ENCODE data around the gene KCNT1. TPM values are rescaled to one million over a fixed set of nuclear protein-coding genes. Genes with fewer than 3 reads are reported as not detected.

Gene KCNT1
- total RNA-seq (2021) (0.31 TPM in 1 of 2 replicates, not detected in the other), Bru-seq, nascent RNA (percentile 3 among the genes with signal in this experiment), BruChase-seq, experiment 1, labeled RNA remaining after a 2-hour chase (percentile 1 among the genes with signal in this experiment), BruChase-seq, experiment 2, labeled RNA remaining after a 6-hour chase (percentile 7 among the genes with signal in this experiment)
- long read RNA-seq = 0 reads

DNA sequence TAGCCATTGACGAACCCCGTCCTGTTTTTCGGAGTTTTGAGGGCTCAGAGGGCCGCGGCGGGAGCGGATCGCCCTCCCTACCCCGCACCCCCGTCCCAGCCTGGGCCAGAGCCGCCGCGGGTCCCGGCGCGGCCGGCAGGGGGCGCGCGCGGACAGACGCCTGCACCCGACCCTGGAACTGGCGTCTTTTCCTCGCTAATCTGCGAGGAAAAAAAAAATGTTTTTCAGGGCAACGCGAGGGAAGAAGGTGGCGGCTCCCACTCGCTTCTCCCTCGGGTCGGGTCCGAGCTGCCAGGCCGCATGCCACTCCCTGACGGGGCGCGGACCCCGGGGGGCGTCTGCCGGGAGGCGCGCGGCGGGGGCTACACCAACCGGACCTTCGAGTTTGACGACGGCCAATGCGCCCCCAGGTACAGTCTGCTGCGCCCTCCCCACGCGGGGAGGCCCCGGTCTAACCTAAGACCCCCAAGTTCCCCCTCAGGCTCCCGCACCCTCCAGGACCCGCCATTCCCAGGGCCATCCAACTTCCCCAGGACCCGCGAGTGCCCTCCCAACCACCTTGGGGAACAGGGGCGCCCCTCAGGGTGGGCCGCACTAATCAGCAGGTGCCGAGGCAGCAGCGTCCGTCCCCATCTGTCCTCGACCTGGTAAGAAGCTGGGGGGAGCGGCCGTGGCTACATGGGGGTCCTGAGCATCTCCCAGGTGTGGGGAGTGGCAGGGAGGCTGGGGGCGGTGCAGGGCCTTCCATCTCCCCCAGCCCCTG lies at the start of gene KCNT1:
KCNT1 (plus strand) TSS at position 227 of the 763 bp plus-strand sequence; CDS start at position 301, 74 bp downstream.
- peak within 1 kb of the TSS; percentile 35 for H3K4me3 ChIP-seq (ENCODE audit: low read depth, low read length, poor library complexity, severe bottlenecking)
- H3K27ac ChIP-seq (ENCODE audit: low read depth, low read length, poor library complexity, severe bottlenecking) = no peak within 1 kb of the TSS
- CTCF ChIA-PET = no interaction called here
- POLR2A ChIA-PET (ENCODE audit: low non-redundant PET) = no interaction called here
- no TSS peak for BruUV-seq (replicated peaks)
- peak; percentile 74 for DNase-seq (ENCODE audit: low spot score)
- intact Hi-C loops (cut with micrococcal nuclease; ENCODE audit: unreplicated experiment) = no loop called here
- no peaks in the 10 kb centered on the region for H3K36me3 ChIP-seq (ENCODE audit: insufficient read depth, low read length, poor library complexity, severe bottlenecking)
- TF ChIP-seq EZH2 (IDR thresholded peaks at IDR 0.05; ENCODE audit: borderline replicate concordance, low read depth, low read length, poor library complexity, severe bottlenecking) = no peak
- TF ChIP-seq, protein P1, sequence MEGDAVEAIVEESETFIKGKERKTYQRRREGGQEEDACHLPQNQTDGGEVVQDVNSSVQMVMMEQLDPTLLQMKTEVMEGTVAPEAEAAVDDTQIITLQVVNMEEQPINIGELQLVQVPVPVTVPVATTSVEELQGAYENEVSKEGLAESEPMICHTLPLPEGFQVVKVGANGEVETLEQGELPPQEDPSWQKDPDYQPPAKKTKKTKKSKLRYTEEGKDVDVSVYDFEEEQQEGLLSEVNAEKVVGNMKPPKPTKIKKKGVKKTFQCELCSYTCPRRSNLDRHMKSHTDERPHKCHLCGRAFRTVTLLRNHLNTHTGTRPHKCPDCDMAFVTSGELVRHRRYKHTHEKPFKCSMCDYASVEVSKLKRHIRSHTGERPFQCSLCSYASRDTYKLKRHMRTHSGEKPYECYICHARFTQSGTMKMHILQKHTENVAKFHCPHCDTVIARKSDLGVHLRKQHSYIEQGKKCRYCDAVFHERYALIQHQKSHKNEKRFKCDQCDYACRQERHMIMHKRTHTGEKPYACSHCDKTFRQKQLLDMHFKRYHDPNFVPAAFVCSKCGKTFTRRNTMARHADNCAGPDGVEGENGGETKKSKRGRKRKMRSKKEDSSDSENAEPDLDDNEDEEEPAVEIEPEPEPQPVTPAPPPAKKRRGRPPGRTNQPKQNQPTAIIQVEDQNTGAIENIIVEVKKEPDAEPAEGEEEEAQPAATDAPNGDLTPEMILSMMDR (conservative IDR thresholded peaks at IDR 0.05; ENCODE audit: low read depth, low read length) = peak; percentile 74
- H3K4me1 ChIP-seq (ENCODE audit: insufficient read depth, low read length, poor library complexity, severe bottlenecking) = peaks cover 5% of the 10 kb centered on the region
- no peaks in the 10 kb centered on the region for H3K9me3 ChIP-seq (ENCODE audit: low read depth, low read length, poor library complexity, severe bottlenecking)
- H3K27me3 ChIP-seq (replicated peaks; ENCODE audit: insufficient read depth, low read depth, low read length, poor library complexity) = no peaks in the 10 kb centered on the region

DNA sequence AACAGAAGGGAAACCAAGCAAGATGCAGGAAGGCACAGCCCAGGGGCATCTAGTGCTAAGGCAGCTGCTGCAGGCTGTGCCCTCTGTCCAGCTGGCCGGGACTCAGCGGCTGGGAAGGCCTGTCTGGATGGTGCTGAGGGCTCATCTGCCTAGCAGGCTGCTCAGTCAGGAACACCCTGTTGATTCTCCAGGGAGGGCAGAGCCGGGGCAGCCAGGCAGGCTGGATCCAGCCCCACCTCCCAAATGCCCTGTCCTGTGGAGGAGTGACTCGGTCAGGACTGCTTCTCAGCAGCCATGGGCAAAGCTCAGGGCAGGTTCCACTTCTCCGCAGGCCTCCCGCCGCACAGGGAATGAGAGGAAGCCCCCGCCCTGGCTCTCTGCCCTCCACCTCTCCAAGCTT lies 46.7 kb upstream of the KCNT1 start:
- POLR2A ChIA-PET (ENCODE audit: low non-redundant PET) = no interaction called here
- Histone ChIP-seq H3K9me3 (ENCODE audit: low read depth, low read length, poor library complexity, severe bottlenecking) (peaks cover 17% of the 10 kb centered on the region), H3K4me1 (ENCODE audit: insufficient read depth, low read length, poor library complexity, severe bottlenecking) (no peaks in the 10 kb centered on the region), H3K36me3 (ENCODE audit: insufficient read depth, low read length, poor library complexity, severe bottlenecking) (no peaks in the 10 kb centered on the region), H3K27ac (ENCODE audit: low read depth, low read length, poor library complexity, severe bottlenecking) (no peak overlapping the region), H3K27me3 (replicated peaks; ENCODE audit: insufficient read depth, low read depth, low read length, poor library complexity) (no peaks in the 10 kb centered on the region), H3K4me3 (ENCODE audit: low read depth, low read length, poor library complexity, severe bottlenecking) (no peak overlapping the region)
- no TSS peak for BruUV-seq (replicated peaks)
- intact Hi-C loops (cut with micrococcal nuclease; ENCODE audit: unreplicated experiment) = no loop called here
- DNase-seq (ENCODE audit: low spot score) = no peak
- TF ChIP-seq, protein P1 (conservative IDR thresholded peaks at IDR 0.05; ENCODE audit: low read depth, low read length) = no peak
- no peak for TF ChIP-seq EZH2 (IDR thresholded peaks at IDR 0.05; ENCODE audit: borderline replicate concordance, low read depth, low read length, poor library complexity, severe bottlenecking)
- CTCF ChIA-PET = no interaction called here

DNA sequence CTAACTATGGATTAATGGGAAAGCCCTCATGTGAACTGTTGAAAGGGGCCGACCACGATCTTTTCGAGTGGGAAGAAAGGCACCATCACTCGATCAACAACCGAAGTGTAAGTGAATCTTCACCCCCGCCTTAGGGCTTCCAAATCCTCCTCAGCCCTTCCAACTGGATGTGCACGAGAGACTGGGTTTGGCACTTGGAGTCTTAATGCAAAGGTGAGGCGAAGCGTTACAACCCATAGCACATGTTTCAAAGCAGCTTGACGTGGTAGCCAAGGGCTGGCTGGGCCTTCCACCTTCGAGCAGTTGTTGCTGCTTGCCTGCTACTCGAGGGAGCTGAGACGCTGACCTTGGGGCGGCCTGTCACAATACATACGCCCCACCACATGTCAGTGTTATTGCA lies 44.6 kb upstream of the KCNT1 start:
- Histone ChIP-seq H3K27me3 (replicated peaks; ENCODE audit: insufficient read depth, low read depth, low read length, poor library complexity) (no peaks in the 10 kb centered on the region), H3K9me3 (ENCODE audit: low read depth, low read length, poor library complexity, severe bottlenecking) (peaks cover 14% of the 10 kb centered on the region), H3K27ac (ENCODE audit: low read depth, low read length, poor library complexity, severe bottlenecking) (no peak overlapping the region), H3K4me1 (ENCODE audit: insufficient read depth, low read length, poor library complexity, severe bottlenecking) (no peaks in the 10 kb centered on the region), H3K4me3 (ENCODE audit: low read depth, low read length, poor library complexity, severe bottlenecking) (no peak overlapping the region), H3K36me3 (ENCODE audit: insufficient read depth, low read length, poor library complexity, severe bottlenecking) (no peaks in the 10 kb centered on the region)
- ChIA-PET POLR2A (ENCODE audit: low non-redundant PET) (no interaction called here), CTCF (no interaction called here)
- intact Hi-C loops (cut with micrococcal nuclease; ENCODE audit: unreplicated experiment) = no loop called here
- no peak for TF ChIP-seq EZH2 (IDR thresholded peaks at IDR 0.05; ENCODE audit: borderline replicate concordance, low read depth, low read length, poor library complexity, severe bottlenecking)
- TF ChIP-seq, protein P1 (conservative IDR thresholded peaks at IDR 0.05; ENCODE audit: low read depth, low read length) = no peak
- no peak for DNase-seq (ENCODE audit: low spot score)
- no TSS peak for BruUV-seq (replicated peaks)
